BLaER1 treated with 17β-estradiol and CSF1 and Interleukin-3, amounts not matched to agents 10 nM and 100 nM (cell line): ENCODE measurements around the gene MCTP1.

Experiments used
- H3K27ac ChIP-seq, 11 experiments: shearing (Covaris generic); formaldehyde crosslinking; 2 replicates each; pipeline ENCODE4 v1.8.1; 2022
- H3K27me3 ChIP-seq, 11 experiments: shearing (Covaris generic); formaldehyde crosslinking; 2 replicates each; pipeline ENCODE4 v1.8.1; 2022
- H3K36me3 ChIP-seq, 11 experiments: shearing (Covaris generic); formaldehyde crosslinking; 2 replicates each; pipeline ENCODE4 v1.8.1; 2022
- H3K4me1 ChIP-seq, 10 experiments: shearing (Covaris generic); formaldehyde crosslinking; 2 replicates each; pipeline ENCODE4 v1.8.1; 2022
- H3K4me2 ChIP-seq, 11 experiments: shearing (Covaris generic); formaldehyde crosslinking; 2 replicates each; pipeline ENCODE4 v1.8.1; 2022
- H3K4me3 ChIP-seq, 10 experiments: shearing (Covaris generic); formaldehyde crosslinking; 2 replicates each; pipeline ENCODE4 v1.8.1; 2022
- H3K9ac ChIP-seq, 11 experiments: shearing (Covaris generic); formaldehyde crosslinking; 2 replicates each; pipeline ENCODE4 v1.8.1; 2022
- H3K9me3 ChIP-seq, 11 experiments: shearing (Covaris generic); formaldehyde crosslinking; replicated peaks in 1 of 11; 2 replicates each; pipeline ENCODE4 v1.8.1; 2022
- H4K20me1 ChIP-seq, 11 experiments: shearing (Covaris generic); formaldehyde crosslinking; 2 replicates each; pipeline ENCODE4 v1.8.1; 2022
- Cebpa-rat ChIP-seq, 11 experiments: shearing (Covaris generic); IDR thresholded peaks; 2 replicates each; pipeline ENCODE4 v1.8.1; 2022

The MCTP1 gene

GRCh38 chr5:94941122-94941755 is 343.7 kb downstream of the MCTP1 start:
- TF ChIP-seq Cebpa-rat (IDR thresholded peaks at IDR 0.05) = no peak
- Histone ChIP-seq H3K9ac (no peak overlapping the region), H3K4me1 (peaks cover 0 to 25% (median 7%) of the 10 kb centered on the region in 10 experiments; a peak in 11 of 20 replicates), H3K4me3 (no peak overlapping the region), H3K27me3 (no peaks in the 10 kb centered on the region), H4K20me1 (peaks cover 0 to 84% (median 0%) of the 10 kb centered on the region in 11 experiments; a peak in 7 of 22 replicates), H3K27ac (no peak overlapping the region), H3K36me3 (peaks cover 0 to 80% (median 0%) of the 10 kb centered on the region in 11 experiments; a peak in 9 of 22 replicates), H3K4me2 (no peak overlapping the region), H3K9me3 (no peaks in the 10 kb centered on the region)

DNA sequence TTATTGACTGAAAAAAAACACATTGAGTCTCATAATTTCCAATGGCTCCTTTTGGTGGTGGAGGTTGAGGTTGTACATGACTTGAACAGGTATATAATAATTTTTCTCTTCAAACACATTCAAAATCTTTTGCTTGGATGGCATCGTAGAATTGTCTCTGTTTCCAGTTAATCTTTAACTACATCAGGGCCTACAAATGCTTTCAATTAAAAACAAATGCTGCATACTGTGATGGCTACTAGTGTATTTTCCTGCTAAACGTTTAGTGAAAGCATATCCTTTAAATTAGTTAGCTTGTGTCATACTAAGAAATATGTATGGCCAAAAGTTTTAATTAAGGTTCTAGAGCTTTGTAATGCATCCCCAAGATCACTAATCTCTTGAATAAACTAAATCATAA is 352.6 kb downstream of the MCTP1 start:
- peaks cover 0 to 56% (median 0%) of the 10 kb centered on the region in 11 experiments; a peak in 5 of 22 replicates for H4K20me1 ChIP-seq
- H3K4me3 ChIP-seq = no peak overlapping the region
- H3K4me1 ChIP-seq = no peaks in the 10 kb centered on the region
- H3K27me3 ChIP-seq = no peaks in the 10 kb centered on the region
- no peak for TF ChIP-seq Cebpa-rat (IDR thresholded peaks at IDR 0.05)
- no peaks in the 10 kb centered on the region for H3K9me3 ChIP-seq
- H3K9ac ChIP-seq = no peak overlapping the region
- no peak overlapping the region for H3K4me2 ChIP-seq
- H3K27ac ChIP-seq = no peak overlapping the region
- peaks cover 0 to 76% (median 0%) of the 10 kb centered on the region in 11 experiments; a peak in 6 of 22 replicates for H3K36me3 ChIP-seq

DNA sequence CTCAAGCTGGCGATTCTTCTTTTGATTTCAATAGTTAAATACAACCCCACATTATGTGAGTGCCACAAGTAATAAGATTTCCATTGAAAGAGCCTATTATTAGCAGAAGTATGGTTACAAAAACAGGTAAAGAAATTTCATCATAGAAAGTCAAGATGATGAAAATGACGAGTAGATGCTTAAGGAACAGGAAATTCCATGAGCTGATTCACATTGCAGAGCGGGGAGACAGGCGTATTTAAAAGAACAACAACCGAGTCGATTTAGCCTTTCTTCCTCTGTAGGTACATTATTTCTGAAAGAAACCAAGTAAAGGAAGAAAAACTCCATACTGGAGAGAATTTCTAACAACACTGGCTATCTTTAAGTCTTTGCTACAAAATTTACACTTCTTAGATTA is 356.0 kb downstream of the MCTP1 start:
- H3K9ac ChIP-seq = no peak overlapping the region
- no peak overlapping the region for H3K27ac ChIP-seq
- no peak for TF ChIP-seq Cebpa-rat (IDR thresholded peaks at IDR 0.05)
- no peaks in the 10 kb centered on the region for H3K9me3 ChIP-seq
- no peaks in the 10 kb centered on the region for H3K27me3 ChIP-seq
- H3K36me3 ChIP-seq = peaks cover 0 to 50% (median 0%) of the 10 kb centered on the region in 11 experiments; a peak in 5 of 22 replicates
- H3K4me1 ChIP-seq = peaks cover 0 to 13% (median 3%) of the 10 kb centered on the region in 10 experiments; a peak in 7 of 20 replicates
- H3K4me2 ChIP-seq = no peak overlapping the region
- H3K4me3 ChIP-seq = no peak overlapping the region
- peaks cover 0 to 38% (median 0%) of the 10 kb centered on the region in 11 experiments; a peak in 1 of 22 replicates for H4K20me1 ChIP-seq

- Histone ChIP-seq H3K36me3 (peaks cover 0 to 79% (median 0%) of the 10 kb centered on the region in 11 experiments; a peak in 6 of 22 replicates), H3K4me2 (no peak overlapping the region), H3K9me3 (no peaks in the 10 kb centered on the region), H4K20me1 (peaks cover 0 to 5% (median 0%) of the 10 kb centered on the region in 11 experiments; a peak in 1 of 22 replicates), H3K4me3 (no peak overlapping the region), H3K27me3 (no peaks in the 10 kb centered on the region), H3K9ac (no peak overlapping the region), H3K27ac (no peak overlapping the region), H3K4me1 (peaks cover 0 to 12% (median 3%) of the 10 kb centered on the region in 10 experiments; a peak in 7 of 20 replicates)
- TF ChIP-seq Cebpa-rat (IDR thresholded peaks at IDR 0.05) = no peak
Observed at GRCh38 chr5:94920570-94920969, 364.3 kb downstream of the MCTP1 start.

DNA sequence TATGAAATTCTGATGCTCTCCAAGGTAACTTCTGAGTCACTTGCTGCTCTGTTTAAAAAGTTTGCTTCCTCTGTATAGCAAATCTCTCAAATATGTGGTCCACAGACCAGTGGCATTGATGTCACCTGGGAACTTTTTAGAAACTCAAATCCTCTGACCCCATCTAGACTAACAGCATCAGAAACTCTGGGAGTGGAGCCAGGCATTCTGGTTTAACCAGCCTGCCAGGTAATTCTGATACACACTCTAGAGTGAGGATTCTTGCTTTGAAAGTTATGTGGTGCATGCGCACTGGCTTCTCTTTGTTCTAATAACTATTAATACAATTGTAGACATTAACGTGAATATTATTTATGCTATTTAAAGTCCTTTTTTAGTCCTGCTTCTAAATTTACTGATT is 368.3 kb downstream of the MCTP1 start:
- Histone ChIP-seq H3K27me3 (no peaks in the 10 kb centered on the region), H3K9me3 (no peaks in the 10 kb centered on the region), H3K9ac (no peak overlapping the region), H4K20me1 (no peaks in the 10 kb centered on the region; a peak in 1 of 22 replicates), H3K36me3 (peaks cover 0 to 97% (median 0%) of the 10 kb centered on the region in 11 experiments; a peak in 8 of 22 replicates), H3K4me2 (no peak overlapping the region), H3K4me3 (no peak overlapping the region), H3K4me1 (no peaks in the 10 kb centered on the region), H3K27ac (no peak overlapping the region)
- TF ChIP-seq Cebpa-rat (IDR thresholded peaks at IDR 0.05) = no peak

GRCh38 chr5:94911276-94911675 is 373.6 kb downstream of the MCTP1 start:
- peaks cover 0 to 96% (median 0%) of the 10 kb centered on the region in 11 experiments; a peak in 8 of 22 replicates for H3K36me3 ChIP-seq
- H3K9ac ChIP-seq = no peak overlapping the region
- no peak overlapping the region for H3K4me3 ChIP-seq
- H3K4me2 ChIP-seq = no peak overlapping the region; a peak in 1 of 22 replicates
- peaks cover 0 to 29% (median 0%) of the 10 kb centered on the region in 11 experiments; a peak in 5 of 22 replicates for H4K20me1 ChIP-seq
- H3K27me3 ChIP-seq = no peaks in the 10 kb centered on the region
- TF ChIP-seq Cebpa-rat (IDR thresholded peaks at IDR 0.05) = no peak
- no peak overlapping the region for H3K27ac ChIP-seq
- H3K4me1 ChIP-seq = no peaks in the 10 kb centered on the region
- H3K9me3 ChIP-seq = no peaks in the 10 kb centered on the region

DNA sequence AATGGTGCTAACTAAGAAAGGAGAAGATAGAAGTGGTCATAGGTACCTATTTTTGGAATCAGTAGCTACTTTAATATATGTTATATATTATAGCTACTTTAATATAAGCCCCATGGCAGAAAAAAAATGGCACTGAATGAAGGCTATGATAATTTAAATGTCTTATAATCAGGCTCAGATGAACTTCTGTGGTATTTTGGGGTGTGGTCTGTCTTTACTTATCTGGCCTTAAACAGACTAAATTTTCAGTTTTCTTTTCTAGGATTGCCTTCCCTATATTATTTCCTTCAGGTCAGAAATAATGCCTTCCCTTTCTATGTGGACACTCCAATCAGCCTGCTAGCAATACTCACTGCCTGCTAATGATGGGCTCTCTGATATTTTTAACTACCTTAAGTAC is 374.2 kb downstream of the MCTP1 start:
- Histone ChIP-seq H4K20me1 (peaks cover 0 to 33% (median 0%) of the 10 kb centered on the region in 11 experiments; a peak in 5 of 22 replicates), H3K27me3 (no peaks in the 10 kb centered on the region), H3K9ac (no peak overlapping the region), H3K36me3 (peaks cover 0 to 98% (median 0%) of the 10 kb centered on the region in 11 experiments; a peak in 9 of 22 replicates), H3K4me2 (no peak overlapping the region), H3K27ac (no peak overlapping the region), H3K9me3 (no peaks in the 10 kb centered on the region), H3K4me1 (no peaks in the 10 kb centered on the region), H3K4me3 (no peak overlapping the region)
- no peak for TF ChIP-seq Cebpa-rat (IDR thresholded peaks at IDR 0.05)

DNA sequence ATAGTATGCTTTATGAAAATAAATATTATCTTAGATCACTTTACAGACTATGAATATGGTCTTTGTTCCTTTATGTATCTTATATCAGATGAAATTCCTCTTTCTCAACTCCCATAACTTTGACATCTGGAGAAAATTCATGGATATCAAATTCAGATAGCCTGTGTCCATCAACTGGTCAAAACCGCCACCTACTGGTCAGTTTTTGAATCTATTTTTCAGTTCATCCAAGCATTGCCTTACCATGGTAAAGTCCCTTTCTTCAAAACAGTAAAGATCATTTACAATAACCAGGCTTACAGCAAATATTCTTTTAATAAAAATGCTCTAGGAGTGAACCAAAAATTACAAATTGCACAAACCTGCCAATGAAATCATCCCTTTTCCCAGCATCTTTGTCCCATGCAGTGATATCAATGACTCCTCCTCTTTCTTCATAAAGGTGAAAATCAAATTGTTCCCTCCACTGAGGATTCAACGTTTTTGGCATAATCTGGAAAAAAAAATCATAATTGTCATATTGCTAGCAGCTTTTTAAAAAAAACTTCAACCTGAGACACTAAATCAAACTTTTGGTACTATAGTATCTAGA is 375.9 kb downstream of the MCTP1 start:
- H3K9ac ChIP-seq = no peak overlapping the region
- H3K4me1 ChIP-seq = no peaks in the 10 kb centered on the region
- H3K27me3 ChIP-seq = no peaks in the 10 kb centered on the region
- TF ChIP-seq Cebpa-rat (IDR thresholded peaks at IDR 0.05) = no peak
- H3K9me3 ChIP-seq = no peaks in the 10 kb centered on the region
- H3K4me2 ChIP-seq = no peak overlapping the region
- H3K36me3 ChIP-seq = peaks cover 0 to 98% (median 0%) of the 10 kb centered on the region in 11 experiments; a peak in 10 of 22 replicates
- H4K20me1 ChIP-seq = peaks cover 0 to 33% (median 0%) of the 10 kb centered on the region in 11 experiments; a peak in 5 of 22 replicates
- H3K4me3 ChIP-seq = no peak overlapping the region
- H3K27ac ChIP-seq = no peak overlapping the region

- Histone ChIP-seq H3K36me3 (peaks cover 0 to 98% (median 0%) of the 10 kb centered on the region in 11 experiments; a peak in 10 of 22 replicates), H3K4me1 (no peaks in the 10 kb centered on the region), H3K4me2 (no peak overlapping the region), H3K9me3 (no peaks in the 10 kb centered on the region), H4K20me1 (peaks cover 0 to 37% (median 0%) of the 10 kb centered on the region in 11 experiments; a peak in 4 of 22 replicates), H3K4me3 (no peak overlapping the region), H3K27me3 (no peaks in the 10 kb centered on the region), H3K27ac (no peak overlapping the region), H3K9ac (no peak overlapping the region)
- no peak for TF ChIP-seq Cebpa-rat (IDR thresholded peaks at IDR 0.05)
Observed at GRCh38 chr5:94906750-94907149, 378.1 kb downstream of the MCTP1 start.
